Subcutaneous abdominal adipose tissue (tissue), 5 donors: Measurements from ENCODE around the gene PYCR2.
"Not testable (repeated sequence)": the region's sequence is repeated elsewhere in the genome, so short reads cannot be mapped to it uniquely, and the experiment has no call there.

Experiments used
- H3K27ac ChIP-seq: one replicate; pipeline ENCODE4 v1.7.0; 2013; ENCODE audit warnings: low read depth, mild to moderate bottlenecking, inconsistent platforms, low read length, moderate library complexity
- H3K27me3 ChIP-seq, 5 donors: one replicate each; pipeline ENCODE4 v1.7.0; 2013; ENCODE audit warnings: low read length in 5 of 5, inconsistent platforms in 1 of 5; ENCODE audit not compliant: control insufficient read depth in 5 of 5, insufficient read depth in 4 of 5
- H3K36me3 ChIP-seq, 5 donors: one replicate each; pipeline ENCODE4 v1.7.0; 2013; ENCODE audit warnings: low read length in 5 of 5; ENCODE audit not compliant: control insufficient read depth in 5 of 5, insufficient read depth in 5 of 5
- H3K4me1 ChIP-seq, 5 donors: one replicate each; pipeline ENCODE4 v1.7.0; 2013; ENCODE audit warnings: low read length in 5 of 5, mild to moderate bottlenecking in 3 of 5, moderate library complexity in 1 of 5; ENCODE audit not compliant: control insufficient read depth in 5 of 5, insufficient read depth in 5 of 5
- H3K4me3 ChIP-seq, 5 donors: one replicate each; pipeline ENCODE4 v1.7.0; 2013; ENCODE audit warnings: low read length in 5 of 5, low read depth in 1 of 5
- H3K9ac ChIP-seq, 5 donors: one replicate each; pipeline ENCODE4 v1.7.0; 2013; ENCODE audit warnings: low read length in 5 of 5, mild to moderate bottlenecking in 4 of 5, moderate library complexity in 3 of 5
- H3K9me3 ChIP-seq, 5 donors: one replicate each; pipeline ENCODE4 v1.7.0; 2013; ENCODE audit warnings: low read length in 5 of 5; ENCODE audit not compliant: control insufficient read depth in 5 of 5
- donor health status: healthy.
- donor health status: healthy.
- donor health status: healthy.
- donor health status: healthy.
- donor health status: healthy.

Gene PYCR2

GRCh38 chr1:225896494-225896893 is 27.6 kb downstream of the PYCR2 start:
- Histone ChIP-seq H3K4me3 (no peak overlapping the region), H3K4me1 (peaks cover 0 to 3% (median 0%) of the 10 kb centered on the region in 5 donors), H3K36me3 (no peaks in the 10 kb centered on the region), H3K27me3 (no peaks in the 10 kb centered on the region), H3K9ac (no peak overlapping the region), H3K27ac (no peak overlapping the region), H3K9me3 (no peaks in the 10 kb centered on the region)

GRCh38 chr1:225892307-225892706 is 31.7 kb downstream of the PYCR2 start:
- Histone ChIP-seq H3K27ac (no peak overlapping the region), H3K27me3 (no peaks in the 10 kb centered on the region), H3K4me1 (no peaks in the 10 kb centered on the region), H3K9me3 (no peaks in the 10 kb centered on the region), H3K9ac (no peak overlapping the region), H3K4me3 (no peak overlapping the region), H3K36me3 (no peaks in the 10 kb centered on the region)

- Histone ChIP-seq H3K9me3 (no peaks in the 10 kb centered on the region), H3K27me3 (no peaks in the 10 kb centered on the region), H3K27ac (no peak overlapping the region), H3K4me1 (no peaks in the 10 kb centered on the region), H3K36me3 (no peaks in the 10 kb centered on the region), H3K9ac (no peak overlapping the region), H3K4me3 (no peak overlapping the region)
Observed at GRCh38 chr1:225891229-225891972, 32.6 kb downstream of the PYCR2 start.

GRCh38 chr1:225890346-225891228 is 33.5 kb downstream of the PYCR2 start:
- Histone ChIP-seq H3K4me1 (no peaks in the 10 kb centered on the region), H3K27me3 (no peaks in the 10 kb centered on the region), H3K9ac (no peak overlapping the region), H3K36me3 (no peaks in the 10 kb centered on the region), H3K27ac (no peak overlapping the region), H3K4me3 (no peak overlapping the region), H3K9me3 (no peaks in the 10 kb centered on the region)

GRCh38 chr1:225889743-225890142 is 34.3 kb downstream of the PYCR2 start:
- Histone ChIP-seq H3K9ac (no peak overlapping the region), H3K27me3 (no peaks in the 10 kb centered on the region), H3K9me3 (no peaks in the 10 kb centered on the region), H3K27ac (no peak overlapping the region), H3K36me3 (no peaks in the 10 kb centered on the region), H3K4me3 (no peak overlapping the region), H3K4me1 (no peaks in the 10 kb centered on the region)

- Histone ChIP-seq H3K9me3 (no peaks in the 10 kb centered on the region), H3K27ac (no peak within 1 kb of the TSS), H3K27me3 (no peaks in the 10 kb centered on the region), H3K4me3 (no peak within 1 kb of the TSS), H3K9ac (no peak within 1 kb of the TSS), H3K36me3 (no peaks in the 10 kb centered on the region), H3K4me1 (no peaks in the 10 kb centered on the region)
Observed at GRCh38 chr1:225888898-225889601, 35.0 kb downstream of the PYCR2 start, which contains the start of gene LEFTY1. Gene LEFTY1, minus strand, starts transcription at chr1:225889146. Its CDS starts 80 bp downstream, at chr1:225889066.

- no peaks in the 10 kb centered on the region for H3K36me3 ChIP-seq
- H3K4me1 ChIP-seq, result peaks cover 0 to under 1% (median 0%) of the 10 kb centered on the region in 5 donors
- H3K9me3 ChIP-seq, result no peaks in the 10 kb centered on the region
- no peak overlapping the region for H3K4me3 ChIP-seq
- H3K9ac ChIP-seq, result no peak overlapping the region
- H3K27me3 ChIP-seq, result no peaks in the 10 kb centered on the region
- no peak overlapping the region for H3K27ac ChIP-seq
Observed at GRCh38 chr1:225888289-225888897, 35.7 kb downstream of the PYCR2 start.

- not testable (repeated sequence) for H3K9ac ChIP-seq
Observed at GRCh38 chr1:225887554-225888288, 36.3 kb downstream of the PYCR2 start.

GRCh38 chr1:225887030-225887314 is 37.1 kb downstream of the PYCR2 start:
- H3K4me3 ChIP-seq, result no peak overlapping the region
- no peak overlapping the region for H3K27ac ChIP-seq
- H3K36me3 ChIP-seq, result no peaks in the 10 kb centered on the region
- H3K27me3 ChIP-seq, result no peaks in the 10 kb centered on the region
- peaks cover 0 to 13% (median 6%) of the 10 kb centered on the region in 5 donors for H3K4me1 ChIP-seq
- H3K9me3 ChIP-seq, result no peaks in the 10 kb centered on the region
- H3K9ac ChIP-seq, result no peak overlapping the region

More at GRCh38 chr1:225887554-225888288, 36.3 kb downstream of the PYCR2 start:
- not testable (repeated sequence) for H3K4me3 ChIP-seq, H3K27me3 ChIP-seq, H3K27ac ChIP-seq, H3K9me3 ChIP-seq, H3K36me3 ChIP-seq, H3K4me1 ChIP-seq
